Measurements from ENCODE around the gene RDX. TPM values are rescaled to one million over a fixed set of nuclear protein-coding genes. Genes with fewer than 3 reads are reported as not detected.
"Not testable (repeated sequence)": the region's sequence is repeated elsewhere in the genome, so short reads cannot be mapped to it uniquely, and the experiment has no call there.

Gene RDX
- total and polyA plus RNA-seq, 4 donors: 126 to 185 (median 155) TPM

DNA sequence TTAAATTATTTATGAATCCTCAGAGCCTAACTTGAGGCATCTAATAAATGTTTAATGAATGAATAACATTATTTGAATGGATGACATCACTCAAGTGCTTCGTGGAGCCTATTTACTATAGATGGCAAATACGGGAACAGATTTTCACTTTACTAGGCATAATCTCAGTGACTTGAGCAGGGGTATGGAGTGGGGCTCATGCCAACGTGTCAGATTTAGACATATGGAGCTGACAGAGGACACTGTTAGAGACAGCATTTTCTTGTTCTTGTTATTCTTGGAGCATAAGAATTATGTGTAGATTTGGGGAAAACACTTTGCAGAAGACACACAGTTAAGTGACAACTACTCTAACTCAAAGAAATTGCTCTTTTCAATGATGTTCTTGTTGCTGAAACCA is 78.5 kb downstream of the RDX start:
- DNase-seq (ENCODE audit: low read depth in 4 of 6, low spot score in 6 of 6): peak in 2 of 6 donors; percentile 28 to 71

DNA sequence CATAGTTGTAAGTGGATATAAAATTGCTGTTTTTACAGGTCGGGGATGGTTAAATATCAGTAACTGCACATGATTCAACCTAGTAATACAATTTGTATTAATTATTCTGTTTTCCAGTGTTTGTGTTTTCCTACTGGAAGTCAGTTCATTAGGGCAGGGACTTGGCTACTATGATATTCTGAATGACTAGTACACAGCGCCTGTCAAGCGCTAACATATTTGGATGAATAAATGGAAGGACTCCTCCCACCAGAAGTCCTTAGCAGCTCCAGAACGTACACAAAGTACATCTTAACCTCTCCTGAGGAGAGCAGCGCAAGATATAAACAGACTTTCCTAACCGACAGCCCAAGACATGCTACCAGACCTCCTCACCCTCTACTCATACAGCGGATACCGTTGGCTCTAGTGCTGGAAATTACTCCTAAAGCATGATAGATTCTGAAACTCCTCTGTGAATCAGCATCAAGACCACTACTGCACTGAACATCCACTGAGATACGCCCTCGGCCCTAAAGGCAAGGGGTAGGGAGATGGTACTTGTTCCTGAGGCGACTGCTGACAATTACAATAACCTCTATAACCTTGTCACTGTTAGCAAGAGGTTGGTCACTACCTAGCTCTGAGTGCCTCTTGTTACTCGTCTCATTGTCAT is 79.1 kb downstream of the RDX start:
- Histone ChIP-seq H3K36me3 (ENCODE audit: control insufficient read depth, insufficient read depth, low read length) (peaks cover 11% of the 10 kb centered on the region), H3K27ac (ENCODE audit: low read depth, low read length) (no peak overlapping the region), H3K4me3 (ENCODE audit: low read depth, low read length) (no peak overlapping the region), H3K9me3 (ENCODE audit: control insufficient read depth, insufficient read depth, low read length) (no peaks in the 10 kb centered on the region), H3K27me3 (ENCODE audit: control insufficient read depth, insufficient read depth, low read length) (no peaks in the 10 kb centered on the region), H3K4me1 (ENCODE audit: control insufficient read depth, insufficient read depth, low read length) (no peaks in the 10 kb centered on the region)
- 93% methylated on average over 5 of the region's 12 CpGs for WGBS (ENCODE audit: insufficient coverage)
- no peak for DNase-seq (ENCODE audit: low read depth in 4 of 6, low spot score in 6 of 6)

More for the DNA sequence above, 78.5 kb downstream of the RDX start:
- H3K36me3 ChIP-seq (ENCODE audit: control insufficient read depth, insufficient read depth, low read length): peaks cover 12% of the 10 kb centered on the region
- H3K4me3 ChIP-seq (ENCODE audit: low read depth, low read length): no peak overlapping the region
- H3K27ac ChIP-seq (ENCODE audit: low read depth, low read length): no peak overlapping the region
- H3K4me1 ChIP-seq (ENCODE audit: control insufficient read depth, insufficient read depth, low read length): no peaks in the 10 kb centered on the region
- no peaks in the 10 kb centered on the region for H3K9me3 ChIP-seq (ENCODE audit: control insufficient read depth, insufficient read depth, low read length)
- no peaks in the 10 kb centered on the region for H3K27me3 ChIP-seq (ENCODE audit: control insufficient read depth, insufficient read depth, low read length)
- WGBS (ENCODE audit: insufficient coverage): 92% methylated on average over 2 of the region's 3 CpGs

DNA sequence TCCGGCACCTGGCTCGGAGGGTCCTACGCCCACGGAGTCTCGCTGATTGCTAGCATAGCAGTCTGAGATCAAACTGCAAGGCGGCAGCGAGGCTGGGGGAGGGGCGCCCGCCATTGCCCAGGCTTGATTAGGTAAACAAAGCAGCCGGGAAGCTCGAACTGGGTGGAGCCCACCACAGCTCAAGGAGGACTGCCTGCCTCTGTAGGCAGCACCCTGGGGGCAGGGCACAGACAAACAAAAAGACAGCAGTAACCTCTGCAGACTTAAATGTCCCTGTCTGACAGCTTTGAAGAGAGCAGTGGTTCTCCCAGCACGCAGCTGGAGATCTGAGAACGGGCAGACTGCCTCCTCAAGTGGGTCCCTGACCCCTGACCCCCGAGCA is 87.1 kb downstream of the RDX start:
- WGBS (ENCODE audit: insufficient coverage): 0% methylated on average over 2 of the region's 14 CpGs
- H3K36me3 ChIP-seq (ENCODE audit: control insufficient read depth, insufficient read depth, low read length): not testable (repeated sequence)

DNA sequence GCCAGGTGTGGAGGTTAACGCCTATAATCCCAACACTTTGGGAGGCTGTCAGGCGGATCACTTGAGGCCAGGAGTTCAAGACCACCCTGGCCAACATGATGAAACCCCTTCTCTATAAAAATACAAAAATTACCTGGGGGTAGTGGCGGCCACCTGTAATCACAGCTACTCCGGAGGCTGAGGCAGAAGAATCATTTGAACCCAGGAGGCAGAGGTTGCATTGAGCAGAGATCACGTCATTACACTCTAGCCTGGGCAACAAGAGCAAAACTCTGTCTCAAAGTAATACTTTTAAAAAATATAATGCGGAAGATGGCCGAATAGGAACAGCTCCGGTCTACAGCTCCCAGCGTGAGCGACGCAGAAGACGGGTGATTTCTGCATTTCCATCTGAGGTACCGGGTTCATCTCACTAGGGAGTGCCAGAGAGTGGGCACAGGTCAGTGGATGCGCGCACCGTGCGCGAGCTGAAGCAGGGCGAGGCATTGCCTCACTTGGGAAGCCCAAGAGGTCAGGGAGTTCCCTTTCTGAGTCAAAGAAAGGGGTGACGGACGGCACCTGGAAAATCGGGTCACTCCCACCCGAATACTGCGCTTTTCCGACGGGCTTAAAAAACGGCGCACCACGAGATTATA is 87.6 kb downstream of the RDX start:
- 75% methylated on average over 4 of the region's 29 CpGs for WGBS (ENCODE audit: insufficient coverage)
- H3K36me3 ChIP-seq (ENCODE audit: control insufficient read depth, insufficient read depth, low read length); H3K4me1 ChIP-seq (ENCODE audit: control insufficient read depth, insufficient read depth, low read length); H3K4me3 ChIP-seq (ENCODE audit: low read depth, low read length); DNase-seq (ENCODE audit: low read depth in 4 of 6, low spot score in 6 of 6); H3K27me3 ChIP-seq (ENCODE audit: control insufficient read depth, insufficient read depth, low read length); H3K27ac ChIP-seq (ENCODE audit: low read depth, low read length); H3K9me3 ChIP-seq (ENCODE audit: control insufficient read depth, insufficient read depth, low read length): not testable (repeated sequence)

More for the DNA sequence above, 87.1 kb downstream of the RDX start:
- not testable (repeated sequence) for H3K4me3 ChIP-seq (ENCODE audit: low read depth, low read length); H3K27me3 ChIP-seq (ENCODE audit: control insufficient read depth, insufficient read depth, low read length); H3K9me3 ChIP-seq (ENCODE audit: control insufficient read depth, insufficient read depth, low read length); DNase-seq (ENCODE audit: low read depth in 4 of 6, low spot score in 6 of 6); H3K27ac ChIP-seq (ENCODE audit: low read depth, low read length); H3K4me1 ChIP-seq (ENCODE audit: control insufficient read depth, insufficient read depth, low read length)

DNA sequence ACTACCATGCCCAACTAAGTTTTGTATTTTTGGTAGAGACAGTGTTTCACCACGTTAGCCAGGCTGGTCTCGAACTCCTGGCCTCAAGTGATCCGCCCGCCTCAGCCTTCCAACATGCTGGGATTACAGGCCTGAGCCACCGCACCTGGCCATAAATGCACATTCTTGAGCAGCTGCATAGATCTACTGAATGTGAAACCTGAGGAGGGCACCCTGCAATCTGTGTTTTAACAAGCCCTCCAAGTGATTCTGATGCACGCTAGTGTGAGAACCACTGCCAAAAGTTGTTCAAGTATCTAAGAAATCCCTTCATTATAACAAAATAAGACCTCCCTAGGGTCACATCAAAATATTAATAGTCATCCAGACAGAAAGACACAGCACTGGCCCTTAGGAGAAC is 89.3 kb downstream of the RDX start:
- no peak overlapping the region for H3K27ac ChIP-seq (ENCODE audit: low read depth, low read length)
- H3K36me3 ChIP-seq (ENCODE audit: control insufficient read depth, insufficient read depth, low read length): no peaks in the 10 kb centered on the region
- no peaks in the 10 kb centered on the region for H3K27me3 ChIP-seq (ENCODE audit: control insufficient read depth, insufficient read depth, low read length)
- DNase-seq (ENCODE audit: low read depth in 4 of 6, low spot score in 6 of 6): no peak
- no peaks in the 10 kb centered on the region for H3K9me3 ChIP-seq (ENCODE audit: control insufficient read depth, insufficient read depth, low read length)
- no peaks in the 10 kb centered on the region for H3K4me1 ChIP-seq (ENCODE audit: control insufficient read depth, insufficient read depth, low read length)
- 93% methylated on average over 6 of the region's 6 CpGs for WGBS (ENCODE audit: insufficient coverage)
- H3K4me3 ChIP-seq (ENCODE audit: low read depth, low read length): no peak overlapping the region

DNA sequence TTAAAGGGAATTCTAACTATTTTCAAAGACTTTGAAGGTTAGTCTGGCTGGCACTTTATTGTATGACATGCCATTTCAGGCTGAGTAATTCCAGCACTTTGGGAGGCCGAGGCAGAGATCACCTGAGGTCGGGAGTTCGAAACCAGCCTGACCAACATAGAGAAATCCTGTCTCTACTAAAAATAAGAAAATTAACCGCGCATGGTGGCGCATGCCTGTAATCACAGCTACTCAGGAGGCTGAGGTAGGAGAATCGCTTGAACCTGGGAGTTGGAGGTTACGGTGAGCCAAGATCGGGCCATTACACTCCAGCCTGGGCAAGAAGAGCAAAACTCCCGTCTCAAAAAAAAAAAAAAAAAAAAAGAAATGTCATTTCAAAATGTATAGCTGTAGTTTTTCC is 95.6 kb downstream of the RDX start:
- H3K4me1 ChIP-seq (ENCODE audit: control insufficient read depth, insufficient read depth, low read length): no peaks in the 10 kb centered on the region
- no peaks in the 10 kb centered on the region for H3K27me3 ChIP-seq (ENCODE audit: control insufficient read depth, insufficient read depth, low read length)
- no peak for DNase-seq (ENCODE audit: low read depth in 4 of 6, low spot score in 6 of 6)
- H3K27ac ChIP-seq (ENCODE audit: low read depth, low read length): no peak overlapping the region
- H3K4me3 ChIP-seq (ENCODE audit: low read depth, low read length): no peak overlapping the region
- no peaks in the 10 kb centered on the region for H3K9me3 ChIP-seq (ENCODE audit: control insufficient read depth, insufficient read depth, low read length)
- H3K36me3 ChIP-seq (ENCODE audit: control insufficient read depth, insufficient read depth, low read length): peaks cover 7% of the 10 kb centered on the region
- 100% methylated on average over 1 of the region's 10 CpGs for WGBS (ENCODE audit: insufficient coverage)

DNA sequence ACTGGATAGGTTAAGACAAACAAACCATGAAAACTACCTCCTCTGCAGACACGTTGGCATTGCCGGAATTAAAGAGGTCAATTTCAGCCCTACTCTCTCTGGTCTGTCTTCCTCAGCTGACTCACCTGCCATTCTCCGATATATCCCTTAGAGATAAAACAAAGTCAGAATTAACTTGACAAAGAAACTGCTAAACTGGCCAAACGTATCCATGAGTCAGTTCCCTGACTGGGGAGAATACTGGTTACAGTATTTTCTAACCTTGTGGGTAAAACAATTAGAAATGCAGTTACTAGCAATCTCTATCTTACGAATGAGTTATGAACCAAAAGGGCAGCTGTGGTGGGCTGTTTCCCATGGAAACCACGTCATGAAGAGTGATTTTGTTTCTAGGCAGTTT is 96.2 kb downstream of the RDX start:
- H3K36me3 ChIP-seq (ENCODE audit: control insufficient read depth, insufficient read depth, low read length): peaks cover 7% of the 10 kb centered on the region
- H3K9me3 ChIP-seq (ENCODE audit: control insufficient read depth, insufficient read depth, low read length): no peaks in the 10 kb centered on the region
- no peak overlapping the region for H3K4me3 ChIP-seq (ENCODE audit: low read depth, low read length)
- WGBS (ENCODE audit: insufficient coverage): 63% methylated on average over 4 of the region's 6 CpGs
- no peak overlapping the region for H3K27ac ChIP-seq (ENCODE audit: low read depth, low read length)
- H3K4me1 ChIP-seq (ENCODE audit: control insufficient read depth, insufficient read depth, low read length): no peaks in the 10 kb centered on the region
- DNase-seq (ENCODE audit: low read depth in 4 of 6, low spot score in 6 of 6): no peak
- no peaks in the 10 kb centered on the region for H3K27me3 ChIP-seq (ENCODE audit: control insufficient read depth, insufficient read depth, low read length)

DNA sequence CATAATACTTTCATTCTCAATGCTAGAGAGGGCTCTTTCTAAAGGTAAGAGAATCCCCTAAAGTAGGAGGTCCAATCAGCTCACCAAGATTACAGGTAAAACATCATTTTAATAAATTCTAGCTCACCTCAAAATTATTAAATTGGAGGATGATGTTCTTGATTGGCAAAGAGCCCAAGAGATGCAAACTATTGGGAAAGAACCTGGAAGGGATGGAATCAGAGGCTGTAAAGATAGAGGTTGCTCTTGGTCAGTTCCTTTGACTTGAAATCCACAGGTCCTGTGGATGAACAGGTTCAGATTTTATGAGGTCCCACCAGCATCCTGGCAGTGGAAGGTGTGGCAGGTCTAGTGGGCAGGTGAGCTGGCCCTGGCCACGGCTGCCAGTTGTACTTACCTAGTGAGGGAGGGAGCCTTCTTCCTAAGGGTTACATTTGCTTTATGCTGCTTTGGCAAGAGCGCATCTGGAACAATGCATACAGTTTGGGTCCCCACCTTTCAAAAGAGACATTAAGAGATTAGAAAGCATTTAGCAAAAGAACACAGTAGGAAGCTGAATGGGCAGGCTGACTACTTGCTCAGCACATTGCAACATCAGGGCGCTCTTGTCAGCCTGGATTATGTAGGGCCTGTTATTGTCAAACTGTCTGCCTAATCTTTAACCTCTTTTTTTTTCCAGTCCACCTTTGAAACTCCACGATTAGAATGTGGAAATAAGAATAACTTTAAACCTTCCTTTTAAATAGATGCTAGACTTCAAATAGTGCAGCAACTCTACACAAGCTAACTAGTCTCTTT is 97.0 kb downstream of the RDX start:
- H3K27ac ChIP-seq (ENCODE audit: low read depth, low read length): no peak overlapping the region
- H3K27me3 ChIP-seq (ENCODE audit: control insufficient read depth, insufficient read depth, low read length): no peaks in the 10 kb centered on the region
- no peak overlapping the region for H3K4me3 ChIP-seq (ENCODE audit: low read depth, low read length)
- 90% methylated on average over 2 of the region's 4 CpGs for WGBS (ENCODE audit: insufficient coverage)
- no peaks in the 10 kb centered on the region for H3K9me3 ChIP-seq (ENCODE audit: control insufficient read depth, insufficient read depth, low read length)
- no peaks in the 10 kb centered on the region for H3K4me1 ChIP-seq (ENCODE audit: control insufficient read depth, insufficient read depth, low read length)
- no peak for DNase-seq (ENCODE audit: low read depth in 4 of 6, low spot score in 6 of 6)
- H3K36me3 ChIP-seq (ENCODE audit: control insufficient read depth, insufficient read depth, low read length): peaks cover 11% of the 10 kb centered on the region

DNA sequence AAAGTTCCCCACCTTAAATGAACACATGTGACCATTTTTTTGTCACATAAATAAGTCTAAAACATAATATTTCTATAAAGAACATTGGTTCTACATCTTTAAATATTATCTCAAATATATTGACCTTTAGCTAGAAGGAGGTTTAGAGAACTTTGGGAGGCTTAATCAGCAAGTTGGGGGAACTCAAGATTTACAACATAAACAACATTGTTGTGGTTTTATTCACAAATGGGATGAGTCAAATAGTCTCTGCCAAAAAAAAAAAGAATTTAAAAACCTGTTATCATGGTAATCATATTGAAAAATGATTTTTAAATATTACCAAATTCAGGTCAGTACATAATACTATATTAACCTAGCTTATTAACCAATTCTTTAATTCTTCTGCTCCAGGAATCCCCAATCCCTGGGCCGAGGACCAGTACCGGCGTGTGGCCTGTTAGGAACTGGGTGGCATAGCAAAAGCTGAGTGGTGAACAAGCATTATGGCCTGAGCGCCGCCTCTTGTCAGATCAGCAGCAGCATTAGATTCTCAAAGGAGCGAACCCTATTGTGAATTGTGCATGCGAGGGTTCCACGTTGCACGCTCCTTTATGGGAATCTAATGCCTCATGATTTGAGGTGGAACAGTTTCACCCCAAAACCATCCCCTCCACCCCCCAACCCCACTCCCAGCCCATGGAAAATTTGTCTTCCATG is 98.2 kb downstream of the RDX start:
- no peaks in the 10 kb centered on the region for H3K4me1 ChIP-seq (ENCODE audit: control insufficient read depth, insufficient read depth, low read length)
- H3K4me3 ChIP-seq (ENCODE audit: low read depth, low read length): no peak overlapping the region
- no peaks in the 10 kb centered on the region for H3K27me3 ChIP-seq (ENCODE audit: control insufficient read depth, insufficient read depth, low read length)
- no peaks in the 10 kb centered on the region for H3K9me3 ChIP-seq (ENCODE audit: control insufficient read depth, insufficient read depth, low read length)
- peaks cover 11% of the 10 kb centered on the region for H3K36me3 ChIP-seq (ENCODE audit: control insufficient read depth, insufficient read depth, low read length)
- WGBS (ENCODE audit: insufficient coverage): 80% methylated on average over 1 of the region's 9 CpGs
- DNase-seq (ENCODE audit: low read depth in 4 of 6, low spot score in 6 of 6): no peak
- no peak overlapping the region for H3K27ac ChIP-seq (ENCODE audit: low read depth, low read length)
